Adrenal gland (tissue), 5 donors: ENCODE data around the gene NRIP3.

Experiments used
- CTCF ChIP-seq, 6 experiments: fragments of 450-650 bp in 4 of 6; fragments of 200-600 bp in 2 of 6; sonication (generic) in 1 of 6; IDR thresholded peaks; 1 replicate in 5 of 6; 2 replicates in 1 of 6; pipeline versions ENCODE4 v1.5.1 to v1.8.0; 2016 to 2021; ENCODE audit warnings: antibody characterized with exemption in 6 of 6, mild to moderate bottlenecking in 2 of 6, moderate library complexity in 1 of 6
- POLR2A ChIP-seq, 2 donors: fragments of 450-650 bp; IDR thresholded peaks; one replicate each; pipeline ENCODE4 v1.6.1; 2017; ENCODE audit warnings: antibody characterized with exemption in 2 of 2, mild to moderate bottlenecking in 2 of 2, moderate library complexity in 1 of 2
- donor health status: DM: no; HTN: no; CAD: no.

- TF ChIP-seq CTCF (IDR thresholded peaks at IDR 0.05) (no peak), POLR2A (IDR thresholded peaks at IDR 0.05) (no peak)
Observed at GRCh38 chr11:9038541-9038940, 34.7 kb upstream of the NRIP3 start.
